Fibroblast of lung (primary cell): ENCODE measurements around the gene ABCF2. TPM values are rescaled to one million over a fixed set of nuclear protein-coding genes. Genes with fewer than 3 reads are reported as not detected.

Experiments used
- DNase-seq, 2 donors: peaks; one replicate each; pipeline versions ENCODE4 v3.0.0 to v3.0.0-alpha.2; 2010; ENCODE audit warnings: low read depth in 2 of 2
- H2AFZ ChIP-seq: 2 replicates; pipeline ENCODE4 v1.5.1; 2012; ENCODE audit warnings: low read length, control low read depth, inconsistent platforms
- H3K27ac ChIP-seq: 2 replicates; pipeline ENCODE4 v1.5.1; 2011; ENCODE audit warnings: low read length, control low read depth; ENCODE audit not compliant: insufficient read depth
- H3K27me3 ChIP-seq: 2 replicates; pipeline ENCODE4 v1.5.1; 2011; ENCODE audit warnings: mild to moderate bottlenecking, low read length; ENCODE audit not compliant: control insufficient read depth, insufficient read depth
- H3K36me3 ChIP-seq: 2 replicates; pipeline ENCODE4 v1.5.1; 2011; ENCODE audit warnings: low read length; ENCODE audit not compliant: control insufficient read depth, insufficient read depth
- H3K4me1 ChIP-seq: 2 replicates; pipeline ENCODE4 v1.5.1; 2011; ENCODE audit warnings: low read length; ENCODE audit not compliant: control insufficient read depth, insufficient read depth; ENCODE audit errors: extremely low read depth
- H3K4me2 ChIP-seq: 2 replicates; pipeline ENCODE4 v1.5.1; 2011; ENCODE audit warnings: low read length, control low read depth; ENCODE audit not compliant: insufficient read depth; ENCODE audit errors: extremely low read depth
- H3K4me3 ChIP-seq, 4 experiments: fragments of 200-600 bp in 1 of 4; sonication (generic) in 1 of 4; replicated peaks in 1 of 4; 2 replicates each; pipeline ENCODE4 v1.5.1; 2011 to 2016; ENCODE audit warnings: low read length in 4 of 4, low read depth in 3 of 4, mild to moderate bottlenecking in 3 of 4, control low read depth in 2 of 4, inconsistent platforms in 1 of 4, mixed read lengths in 1 of 4; ENCODE audit not compliant: insufficient read depth in 1 of 4; ENCODE audit errors: control extremely low read depth in 1 of 4
- H3K79me2 ChIP-seq: 2 replicates; pipeline ENCODE4 v1.5.1; 2012; ENCODE audit warnings: mild to moderate bottlenecking, low read length, inconsistent platforms; ENCODE audit not compliant: control insufficient read depth, insufficient read depth
- H3K9ac ChIP-seq: 2 replicates; pipeline ENCODE4 v1.5.1; 2011; ENCODE audit warnings: mild to moderate bottlenecking, low read length, control low read depth; ENCODE audit not compliant: insufficient read depth
- H3K9me3 ChIP-seq: 2 replicates; pipeline ENCODE4 v1.5.1; 2012; ENCODE audit warnings: low read depth, low read length; ENCODE audit not compliant: control insufficient read depth, insufficient read depth
- H4K20me1 ChIP-seq: 2 replicates; pipeline ENCODE4 v1.5.1; 2011; ENCODE audit warnings: low read length; ENCODE audit not compliant: control insufficient read depth, insufficient read depth; ENCODE audit errors: extremely low read depth
- CTCF ChIP-seq, 2 donors: IDR thresholded peaks in 1 of 2; conservative IDR thresholded peaks in 1 of 2; 1 replicate in 1 of 2; 2 replicates in 1 of 2; pipeline ENCODE4 v1.5.1; 2011 to 2012; ENCODE audit warnings: low read length in 2 of 2, control low read depth in 1 of 2, inconsistent platforms in 1 of 2, low read depth in 1 of 2, mild to moderate bottlenecking in 1 of 2
- EZH2 ChIP-seq: IDR thresholded peaks from 2 replicates; pipeline ENCODE4 v1.5.1; 2012; ENCODE audit warnings: low read length, control low read depth, mild to moderate bottlenecking; ENCODE audit errors: missing control alignments
- polyA plus RNA-seq, 2 donors: library from polyadenylated mRNA; depleted of rRNA in 1 of 2; stranded (reverse) in 1 of 2; unstranded in 1 of 2; fragments of >200 nt; gene quantifications; 2 replicates each; pipeline ENCODE4 v1.2.1, GENCODE V29; 2011 to 2012; ENCODE audit warnings: missing spikeins in 1 of 2
- total RNA-seq: library from RNA; depleted of rRNA; stranded (reverse); fragments of >200 nt; gene quantifications from 2 replicates; pipeline ENCODE4 v1.2.1, GENCODE V29; 2014

ABCF2 gene
- total and polyA plus RNA-seq, 2 donors (not counting 1 experiment from before 2014, with no cell fraction given) = 41.6 to 46.4 TPM

- no peaks in the 10 kb centered on the region for H3K9me3 ChIP-seq
- H3K4me2 ChIP-seq = no peak overlapping the region
- H4K20me1 ChIP-seq = no peaks in the 10 kb centered on the region
- no peaks in the 10 kb centered on the region for H3K36me3 ChIP-seq
- H2AFZ ChIP-seq = no peak overlapping the region
- H3K4me1 ChIP-seq = no peaks in the 10 kb centered on the region
- no peak overlapping the region for H3K27ac ChIP-seq
- H3K27me3 ChIP-seq = peaks cover 58% of the 10 kb centered on the region
- H3K4me3 ChIP-seq = no peak overlapping the region
- TF ChIP-seq EZH2 = no peak
- no peak for TF ChIP-seq CTCF (conservative IDR thresholded peaks at IDR 0.05 in 1 of 2, IDR thresholded peaks at IDR 0.05 in 1 of 2; ENCODE audit: low read depth in 1 of 2, low read length in 2 of 2)
- H3K79me2 ChIP-seq = no peaks in the 10 kb centered on the region
- no peak overlapping the region for H3K9ac ChIP-seq
- no peak for DNase-seq
Measured at GRCh38 chr7:151202836-151203235, 24.2 kb downstream of the ABCF2 start.

- no peak overlapping the region for H3K27ac ChIP-seq
- peaks cover 53% of the 10 kb centered on the region for H3K27me3 ChIP-seq
- no peaks in the 10 kb centered on the region for H3K36me3 ChIP-seq
- H4K20me1 ChIP-seq = no peaks in the 10 kb centered on the region
- DNase-seq = no peak
- H3K79me2 ChIP-seq = no peaks in the 10 kb centered on the region
- H3K4me3 ChIP-seq = no peak overlapping the region
- no peaks in the 10 kb centered on the region for H3K4me1 ChIP-seq
- H2AFZ ChIP-seq = no peak overlapping the region
- H3K9me3 ChIP-seq = no peaks in the 10 kb centered on the region
- TF ChIP-seq EZH2 = no peak
- no peak overlapping the region for H3K9ac ChIP-seq
- H3K4me2 ChIP-seq = no peak overlapping the region
Measured at GRCh38 chr7:151201751-151202150, 25.3 kb downstream of the ABCF2 start.

GRCh38 chr7:151201344-151201743 is 25.7 kb downstream of the ABCF2 start:
- no peak overlapping the region for H2AFZ ChIP-seq
- H3K36me3 ChIP-seq = no peaks in the 10 kb centered on the region
- no peaks in the 10 kb centered on the region for H4K20me1 ChIP-seq
- H3K79me2 ChIP-seq = no peaks in the 10 kb centered on the region
- H3K9ac ChIP-seq = no peak overlapping the region
- H3K27me3 ChIP-seq = peaks cover 52% of the 10 kb centered on the region
- H3K27ac ChIP-seq = no peak overlapping the region
- no peak for TF ChIP-seq EZH2
- TF ChIP-seq CTCF (conservative IDR thresholded peaks at IDR 0.05 in 1 of 2, IDR thresholded peaks at IDR 0.05 in 1 of 2; ENCODE audit: low read depth in 1 of 2, low read length in 2 of 2) = no peak
- no peaks in the 10 kb centered on the region for H3K4me1 ChIP-seq
- H3K4me2 ChIP-seq = no peak overlapping the region
- no peaks in the 10 kb centered on the region for H3K9me3 ChIP-seq
- no peak overlapping the region for H3K4me3 ChIP-seq
- no peak for DNase-seq
